ENCODE data around the gene EAF1. TPM values are rescaled to one million over a fixed set of nuclear protein-coding genes. Genes with fewer than 3 reads are reported as not detected.

Gene EAF1
- total RNA-seq, 6 experiments from 2014 or later, result 13.9 to 17.2 (median 15.8) TPM

- Mint-ChIP-seq H3K36me3 (ENCODE audit: low read depth) (no peaks in the 10 kb centered on the region), H3K27me3 (ENCODE audit: insufficient read depth) (peaks cover 15% of the 10 kb centered on the region), H3K4me3 (no peak overlapping the region), H3K27ac (no peak overlapping the region), H3K4me1 (ENCODE audit: low read depth) (no peaks in the 10 kb centered on the region), H3K9me3 (no peaks in the 10 kb centered on the region)
- TF ChIP-seq CTCF (IDR thresholded peaks at IDR 0.05), result 0 out of 2 replicates have a peak, but pooled peaks have one; percentile 14
- no peak for DNase-seq
Observed at GRCh38 chr3:15470261-15470660, 42.9 kb downstream of the EAF1 start.

- H3K4me3 Mint-ChIP-seq, result no peak overlapping the region
- no peaks in the 10 kb centered on the region for H3K9me3 Mint-ChIP-seq
- no peak for DNase-seq
- H3K27me3 Mint-ChIP-seq (ENCODE audit: insufficient read depth), result peaks cover 17% of the 10 kb centered on the region
- no peak for TF ChIP-seq CTCF (IDR thresholded peaks at IDR 0.05)
- H3K36me3 Mint-ChIP-seq (ENCODE audit: low read depth), result no peaks in the 10 kb centered on the region
- no peak overlapping the region for H3K27ac Mint-ChIP-seq
- H3K4me1 Mint-ChIP-seq (ENCODE audit: low read depth), result no peaks in the 10 kb centered on the region
Observed at GRCh38 chr3:15470849-15471248, 43.5 kb downstream of the EAF1 start.

- TF ChIP-seq CTCF (IDR thresholded peaks at IDR 0.05), result no peak
- peaks cover 17% of the 10 kb centered on the region for H3K27me3 Mint-ChIP-seq (ENCODE audit: insufficient read depth)
- no peaks in the 10 kb centered on the region for H3K9me3 Mint-ChIP-seq
- H3K36me3 Mint-ChIP-seq (ENCODE audit: low read depth), result no peaks in the 10 kb centered on the region
- H3K27ac Mint-ChIP-seq, result no peak overlapping the region
- H3K4me1 Mint-ChIP-seq (ENCODE audit: low read depth), result no peaks in the 10 kb centered on the region
- DNase-seq, result no peak
- H3K4me3 Mint-ChIP-seq, result no peak overlapping the region
Observed at GRCh38 chr3:15471861-15472260, 44.5 kb downstream of the EAF1 start.

- DNase-seq, result no peak
- TF ChIP-seq CTCF (IDR thresholded peaks at IDR 0.05), result no peak
- Mint-ChIP-seq H3K4me3 (no peak overlapping the region), H3K36me3 (ENCODE audit: low read depth) (no peaks in the 10 kb centered on the region), H3K4me1 (ENCODE audit: low read depth) (no peaks in the 10 kb centered on the region), H3K27me3 (ENCODE audit: insufficient read depth) (peaks cover 17% of the 10 kb centered on the region), H3K9me3 (no peaks in the 10 kb centered on the region), H3K27ac (no peak overlapping the region)
Observed at GRCh38 chr3:15475161-15475560, 47.8 kb downstream of the EAF1 start.

GRCh38 chr3:15476378-15476777 lies 49.0 kb downstream of the EAF1 start:
- no peaks in the 10 kb centered on the region for H3K4me1 Mint-ChIP-seq (ENCODE audit: low read depth)
- H3K9me3 Mint-ChIP-seq, result no peaks in the 10 kb centered on the region
- H3K4me3 Mint-ChIP-seq, result no peak overlapping the region
- no peak for DNase-seq
- H3K36me3 Mint-ChIP-seq (ENCODE audit: low read depth), result no peaks in the 10 kb centered on the region
- no peak for TF ChIP-seq CTCF (IDR thresholded peaks at IDR 0.05)
- H3K27ac Mint-ChIP-seq, result no peak overlapping the region
- peaks cover 11% of the 10 kb centered on the region for H3K27me3 Mint-ChIP-seq (ENCODE audit: insufficient read depth)

All from HFFc6 (cell line).